ENCODE measurements around the gene CHCHD5. TPM values are rescaled to one million over a fixed set of nuclear protein-coding genes. Genes with fewer than 3 reads are reported as not detected.

CHCHD5 gene
- total and polyA plus RNA-seq, 10 donors: 11.9 to 34.8 (median 18.9) TPM

- Histone ChIP-seq H3K36me3 (peaks cover 10 to 100% (median 96%) of the 10 kb centered on the region in 6 donors), H3K4me1 (no peaks in the 10 kb centered on the region), H3K4me3 (no peak overlapping the region), H3K9me3 (peaks cover 2 to 19% (median 13%) of the 10 kb centered on the region in 8 donors), H3K27ac (no peak overlapping the region), H3K27me3 (replicated peaks in 1 of 7) (no peaks in the 10 kb centered on the region)
- intact Hi-C loops (cut with DNase I; ENCODE audit: low total_unique reads): no loop called here
- TF ChIP-seq CTCF (IDR thresholded peaks at IDR 0.05 in 8 of 11, conservative IDR thresholded peaks at IDR 0.05 in 3 of 11) (no peak), POLR2AphosphoS5 (IDR thresholded peaks at IDR 0.05) (no peak), POLR2A (IDR thresholded peaks at IDR 0.05) (no peak)
- 65 to 80% (median 78%) methylated on average over 7 of the region's 7 CpGs for WGBS, 5 donors
- DNase-seq: no peak
Observed at GRCh38 chr2:112572005-112572404, 12.4 kb upstream of the CHCHD5 start.

GRCh38 chr2:112577756-112578155, 6.7 kb upstream of the CHCHD5 start:
- Histone ChIP-seq H3K36me3 (peaks cover 0 to 47% (median 39%) of the 10 kb centered on the region in 6 donors), H3K4me3 (no peak overlapping the region), H3K27ac (no peak overlapping the region), H3K9me3 (no peaks in the 10 kb centered on the region), H3K27me3 (replicated peaks in 1 of 7) (no peaks in the 10 kb centered on the region), H3K4me1 (peaks cover 0 to 7% (median 3%) of the 10 kb centered on the region in 6 donors)
- DNase-seq: no peak
- intact Hi-C loops (cut with DNase I; ENCODE audit: low total_unique reads): no loop called here
- WGBS, 5 donors: 63 to 75% (median 69%) methylated on average over 4 to 5 of the region's 5 CpGs
- TF ChIP-seq POLR2A (IDR thresholded peaks at IDR 0.05) (no peak), CTCF (IDR thresholded peaks at IDR 0.05 in 8 of 11, conservative IDR thresholded peaks at IDR 0.05 in 3 of 11) (no peak), POLR2AphosphoS5 (IDR thresholded peaks at IDR 0.05) (no peak)

- no peak for TF ChIP-seq CTCF (IDR thresholded peaks at IDR 0.05 in 8 of 11, conservative IDR thresholded peaks at IDR 0.05 in 3 of 11)
- no peak for TF ChIP-seq POLR2AphosphoS5 (IDR thresholded peaks at IDR 0.05)
- TF ChIP-seq POLR2A (IDR thresholded peaks at IDR 0.05): no peak
- no peak for DNase-seq
- Histone ChIP-seq H3K36me3 (peaks cover 0 to 32% (median 24%) of the 10 kb centered on the region in 6 donors), H3K4me3 (no peak overlapping the region), H3K9me3 (no peaks in the 10 kb centered on the region), H3K4me1 (peaks cover 0 to 21% (median 8%) of the 10 kb centered on the region in 6 donors), H3K27ac (no peak overlapping the region), H3K27me3 (replicated peaks in 1 of 7) (no peaks in the 10 kb centered on the region)
- intact Hi-C loops (cut with DNase I; ENCODE audit: low total_unique reads): no loop called here
Observed at GRCh38 chr2:112579241-112579640, 5.2 kb upstream of the CHCHD5 start.

GRCh38 chr2:112580084-112580483, 4.3 kb upstream of the CHCHD5 start:
- Histone ChIP-seq H3K27me3 (replicated peaks in 1 of 7) (no peaks in the 10 kb centered on the region), H3K36me3 (peaks cover 0 to 23% (median 16%) of the 10 kb centered on the region in 6 donors), H3K4me1 (peaks cover 2 to 25% (median 12%) of the 10 kb centered on the region in 6 donors), H3K9me3 (no peaks in the 10 kb centered on the region), H3K27ac (no peak overlapping the region), H3K4me3 (no peak overlapping the region)
- intact Hi-C loops (cut with DNase I; ENCODE audit: low total_unique reads): loop anchor here (10.0 kb wide), 1 partner anchor 95 kb away; the partner anchor contains the start of gene TTL
- 92 to 97% (median 93%) methylated on average over 7 of the region's 7 CpGs for WGBS, 5 donors
- no peak for TF ChIP-seq POLR2AphosphoS5 (IDR thresholded peaks at IDR 0.05)
- no peak for TF ChIP-seq CTCF (IDR thresholded peaks at IDR 0.05 in 8 of 11, conservative IDR thresholded peaks at IDR 0.05 in 3 of 11)
- no peak for TF ChIP-seq POLR2A (IDR thresholded peaks at IDR 0.05)
- no peak for DNase-seq

Data from spleen (tissue), 11 donors.